Effector memory CD4-positive, alpha-beta T cell (primary cell): ENCODE measurements around the gene ROS1.

Source experiments
- DNase-seq, 3 donors: peaks; one replicate each; pipeline ENCODE4 v3.0.0-alpha.2; 2020
- H3K27ac ChIP-seq: 2 replicates; pipeline ENCODE4 v1.7.0; 2013; ENCODE audit warnings: mild to moderate bottlenecking, low read length, moderate library complexity; ENCODE audit not compliant: insufficient read depth, poor library complexity, severe bottlenecking
- H3K27me3 ChIP-seq: replicated peaks from 2 replicates; pipeline ENCODE4 v1.7.0; 2013; ENCODE audit warnings: mild to moderate bottlenecking, low read length; ENCODE audit not compliant: insufficient read depth, control insufficient read depth, poor library complexity, severe bottlenecking
- H3K36me3 ChIP-seq: 2 replicates; pipeline ENCODE4 v1.7.0; 2013; ENCODE audit warnings: mild to moderate bottlenecking, low read length, moderate library complexity; ENCODE audit not compliant: control insufficient read depth, insufficient read depth
- H3K4me1 ChIP-seq: 2 replicates; pipeline ENCODE4 v1.7.0; 2013; ENCODE audit warnings: low read length, mild to moderate bottlenecking; ENCODE audit not compliant: control insufficient read depth, insufficient read depth, poor library complexity, severe bottlenecking
- H3K4me3 ChIP-seq: 2 replicates; pipeline ENCODE4 v1.7.0; 2013; ENCODE audit warnings: low read length, low read depth, mild to moderate bottlenecking; ENCODE audit not compliant: insufficient read depth, poor library complexity, severe bottlenecking
- H3K9me3 ChIP-seq: 2 replicates; pipeline ENCODE4 v1.7.0; 2013; ENCODE audit warnings: mild to moderate bottlenecking, low read length, moderate library complexity; ENCODE audit not compliant: control insufficient read depth

Gene ROS1

GRCh38 chr6:117270843-117271507 is 154.8 kb downstream of the ROS1 start:
- Histone ChIP-seq H3K4me1 (peaks cover under 1% of the 10 kb centered on the region), H3K27me3 (peaks cover 35% of the 10 kb centered on the region), H3K4me3 (no peak overlapping the region), H3K36me3 (no peaks in the 10 kb centered on the region), H3K27ac (no peak overlapping the region), H3K9me3 (no peaks in the 10 kb centered on the region)
- DNase-seq = no peak

GRCh38 chr6:117270055-117270842 is 155.5 kb downstream of the ROS1 start:
- peaks cover 36% of the 10 kb centered on the region for H3K27me3 ChIP-seq
- no peak overlapping the region for H3K4me3 ChIP-seq

GRCh38 chr6:117269638-117270054 is 156.1 kb downstream of the ROS1 start:
- peaks cover 39% of the 10 kb centered on the region for H3K27me3 ChIP-seq
- H3K4me3 ChIP-seq = no peak overlapping the region
- H3K36me3 ChIP-seq = no peaks in the 10 kb centered on the region
- H3K9me3 ChIP-seq = no peaks in the 10 kb centered on the region
- H3K4me1 ChIP-seq = peaks cover 6% of the 10 kb centered on the region
- no peak overlapping the region for H3K27ac ChIP-seq
- DNase-seq = no peak

More at GRCh38 chr6:117270055-117270842, 155.5 kb downstream of the ROS1 start:
- Histone ChIP-seq H3K27ac (no peak overlapping the region), H3K4me1 (peaks cover 2% of the 10 kb centered on the region), H3K36me3 (no peaks in the 10 kb centered on the region), H3K9me3 (no peaks in the 10 kb centered on the region)
- DNase-seq = no peak

- Histone ChIP-seq H3K27me3 (peaks cover 46% of the 10 kb centered on the region), H3K9me3 (no peaks in the 10 kb centered on the region), H3K4me3 (no peak overlapping the region), H3K27ac (no peak overlapping the region), H3K36me3 (no peaks in the 10 kb centered on the region), H3K4me1 (peaks cover 7% of the 10 kb centered on the region)
- no peak for DNase-seq
Observed at GRCh38 chr6:117268924-117269323, 156.8 kb downstream of the ROS1 start.

- DNase-seq = no peak
- H3K4me3 ChIP-seq = no peak overlapping the region
- H3K27ac ChIP-seq = no peak overlapping the region
- H3K27me3 ChIP-seq = peaks cover 53% of the 10 kb centered on the region
- H3K4me1 ChIP-seq = peaks cover 7% of the 10 kb centered on the region
- H3K36me3 ChIP-seq = no peaks in the 10 kb centered on the region
- H3K9me3 ChIP-seq = no peaks in the 10 kb centered on the region
Observed at GRCh38 chr6:117267766-117268534, 157.8 kb downstream of the ROS1 start.

- DNase-seq = no peak
- Histone ChIP-seq H3K27ac (no peak overlapping the region), H3K36me3 (no peaks in the 10 kb centered on the region), H3K27me3 (peaks cover 48% of the 10 kb centered on the region), H3K4me3 (no peak overlapping the region), H3K9me3 (no peaks in the 10 kb centered on the region), H3K4me1 (peaks cover 7% of the 10 kb centered on the region)
Observed at GRCh38 chr6:117267054-117267347, 158.7 kb downstream of the ROS1 start.

GRCh38 chr6:117266257-117267053 is 159.3 kb downstream of the ROS1 start:
- Histone ChIP-seq H3K9me3 (no peaks in the 10 kb centered on the region), H3K4me1 (peaks cover 7% of the 10 kb centered on the region), H3K27me3 (peaks cover 45% of the 10 kb centered on the region), H3K4me3 (no peak overlapping the region), H3K36me3 (no peaks in the 10 kb centered on the region), H3K27ac (no peak overlapping the region)
- DNase-seq = no peak

GRCh38 chr6:117265410-117266256 is 160.1 kb downstream of the ROS1 start, which contains the start of gene VGLL2:
Gene VGLL2 (plus strand): TSS chr6:117265558. CDS start chr6:117265764, 206 bp downstream.
- Histone ChIP-seq H3K27ac (no peak within 1 kb of the TSS), H3K9me3 (no peaks in the 10 kb centered on the region), H3K4me3 (no peak within 1 kb of the TSS), H3K36me3 (no peaks in the 10 kb centered on the region), H3K27me3 (peaks cover 45% of the 10 kb centered on the region), H3K4me1 (peaks cover 7% of the 10 kb centered on the region)
- no peak for DNase-seq
